Prostate gland (tissue), 2 donors: Measurements from ENCODE around the gene SCN4A.

Experiments
- POLR2A ChIP-seq: fragments of 450-650 bp; IDR thresholded peaks from one replicate; pipeline ENCODE4 v1.6.1; 2016; ENCODE audit warnings: antibody characterized with exemption, mild to moderate bottlenecking
- POLR2AphosphoS5 ChIP-seq: sonication (generic); formaldehyde crosslinking; IDR thresholded peaks from one replicate; pipeline ENCODE4 v1.6.1; 2017; ENCODE audit warnings: antibody characterized with exemption
- TF ChIP-seq, protein P1 (sequence below), 4 experiments: fragments of 200-600 bp in 2 of 4; fragments of 450-650 bp in 2 of 4; sonication (generic) in 2 of 4; IDR thresholded peaks; 1 replicate in 3 of 4; 2 replicates in 1 of 4; pipeline ENCODE4 v1.5.1; 2016 to 2019; ENCODE audit warnings: antibody characterized with exemption in 4 of 4, mild to moderate bottlenecking in 2 of 4, moderate library complexity in 2 of 4

DNA sequence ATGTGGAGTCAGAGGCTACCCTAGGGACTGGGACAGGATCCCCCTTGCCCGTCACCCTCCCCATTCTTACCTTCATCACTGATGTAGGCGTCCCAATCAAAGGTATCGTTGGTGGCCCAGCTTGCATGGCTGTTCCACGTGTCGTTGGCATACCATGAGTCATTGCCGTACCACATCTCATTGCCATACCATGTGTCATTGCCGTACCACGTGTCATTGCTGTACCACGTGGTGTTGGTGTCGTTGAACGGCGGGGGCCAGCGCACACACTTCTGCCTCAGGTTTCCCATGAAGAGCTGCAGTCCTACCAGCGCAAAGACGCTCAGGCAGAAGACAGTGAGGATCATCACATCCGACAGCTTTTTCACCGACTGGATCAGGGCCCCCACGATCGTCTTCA lies 4.8 kb downstream of the SCN4A start:
- TF ChIP-seq, protein P1, sequence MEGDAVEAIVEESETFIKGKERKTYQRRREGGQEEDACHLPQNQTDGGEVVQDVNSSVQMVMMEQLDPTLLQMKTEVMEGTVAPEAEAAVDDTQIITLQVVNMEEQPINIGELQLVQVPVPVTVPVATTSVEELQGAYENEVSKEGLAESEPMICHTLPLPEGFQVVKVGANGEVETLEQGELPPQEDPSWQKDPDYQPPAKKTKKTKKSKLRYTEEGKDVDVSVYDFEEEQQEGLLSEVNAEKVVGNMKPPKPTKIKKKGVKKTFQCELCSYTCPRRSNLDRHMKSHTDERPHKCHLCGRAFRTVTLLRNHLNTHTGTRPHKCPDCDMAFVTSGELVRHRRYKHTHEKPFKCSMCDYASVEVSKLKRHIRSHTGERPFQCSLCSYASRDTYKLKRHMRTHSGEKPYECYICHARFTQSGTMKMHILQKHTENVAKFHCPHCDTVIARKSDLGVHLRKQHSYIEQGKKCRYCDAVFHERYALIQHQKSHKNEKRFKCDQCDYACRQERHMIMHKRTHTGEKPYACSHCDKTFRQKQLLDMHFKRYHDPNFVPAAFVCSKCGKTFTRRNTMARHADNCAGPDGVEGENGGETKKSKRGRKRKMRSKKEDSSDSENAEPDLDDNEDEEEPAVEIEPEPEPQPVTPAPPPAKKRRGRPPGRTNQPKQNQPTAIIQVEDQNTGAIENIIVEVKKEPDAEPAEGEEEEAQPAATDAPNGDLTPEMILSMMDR (IDR thresholded peaks at IDR 0.05): no peak
- TF ChIP-seq POLR2A (no peak), POLR2AphosphoS5 (no peak)
